Fibroblast of lung (primary cell): ENCODE measurements around the gene SPACA5.
"Not testable (repeated sequence)": the region's sequence is repeated elsewhere in the genome, so short reads cannot be mapped to it uniquely, and the experiment has no call there.

ENCODE experiments used
- EZH2 ChIP-seq: IDR thresholded peaks from 2 replicates; pipeline ENCODE4 v1.5.1; 2012; ENCODE audit warnings: low read length, control low read depth, mild to moderate bottlenecking; ENCODE audit errors: missing control alignments
- TF ChIP-seq, protein P1 (sequence below), 2 donors: IDR thresholded peaks in 1 of 2; conservative IDR thresholded peaks in 1 of 2; 1 replicate in 1 of 2; 2 replicates in 1 of 2; pipeline ENCODE4 v1.5.1; 2011 to 2012; ENCODE audit warnings: low read length in 2 of 2, control low read depth in 1 of 2, inconsistent platforms in 1 of 2, low read depth in 1 of 2, mild to moderate bottlenecking in 1 of 2

DNA sequence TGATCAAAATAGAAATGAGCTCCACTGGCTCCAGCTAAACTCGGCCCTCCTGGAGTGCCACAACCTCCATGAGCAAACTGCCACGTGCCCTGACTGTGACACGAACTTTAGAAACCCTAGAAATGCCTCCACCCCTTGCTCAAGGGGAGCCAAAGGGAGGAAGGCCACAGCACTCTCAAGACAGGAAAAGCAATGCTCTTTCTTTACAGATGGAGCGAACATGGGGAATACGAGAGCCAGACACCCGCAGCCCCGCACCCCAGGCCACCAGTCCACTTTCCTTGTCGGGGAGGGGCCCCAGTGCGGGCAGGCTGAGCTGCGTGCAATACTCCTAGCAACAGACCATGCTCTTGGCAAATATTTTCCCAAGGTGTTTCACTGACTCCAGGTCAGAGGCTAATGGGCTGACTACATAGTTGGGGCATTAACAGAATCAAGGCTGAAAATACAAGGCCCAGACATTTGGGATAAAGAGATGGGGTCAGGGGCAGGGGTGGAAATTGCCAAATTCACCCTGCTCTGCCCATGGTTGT is 23.9 kb downstream of the SPACA5 start:
- TF ChIP-seq, protein P1, sequence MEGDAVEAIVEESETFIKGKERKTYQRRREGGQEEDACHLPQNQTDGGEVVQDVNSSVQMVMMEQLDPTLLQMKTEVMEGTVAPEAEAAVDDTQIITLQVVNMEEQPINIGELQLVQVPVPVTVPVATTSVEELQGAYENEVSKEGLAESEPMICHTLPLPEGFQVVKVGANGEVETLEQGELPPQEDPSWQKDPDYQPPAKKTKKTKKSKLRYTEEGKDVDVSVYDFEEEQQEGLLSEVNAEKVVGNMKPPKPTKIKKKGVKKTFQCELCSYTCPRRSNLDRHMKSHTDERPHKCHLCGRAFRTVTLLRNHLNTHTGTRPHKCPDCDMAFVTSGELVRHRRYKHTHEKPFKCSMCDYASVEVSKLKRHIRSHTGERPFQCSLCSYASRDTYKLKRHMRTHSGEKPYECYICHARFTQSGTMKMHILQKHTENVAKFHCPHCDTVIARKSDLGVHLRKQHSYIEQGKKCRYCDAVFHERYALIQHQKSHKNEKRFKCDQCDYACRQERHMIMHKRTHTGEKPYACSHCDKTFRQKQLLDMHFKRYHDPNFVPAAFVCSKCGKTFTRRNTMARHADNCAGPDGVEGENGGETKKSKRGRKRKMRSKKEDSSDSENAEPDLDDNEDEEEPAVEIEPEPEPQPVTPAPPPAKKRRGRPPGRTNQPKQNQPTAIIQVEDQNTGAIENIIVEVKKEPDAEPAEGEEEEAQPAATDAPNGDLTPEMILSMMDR (conservative IDR thresholded peaks at IDR 0.05 in 1 of 2, IDR thresholded peaks at IDR 0.05 in 1 of 2; ENCODE audit: low read depth in 1 of 2, low read length in 2 of 2) = not testable (repeated sequence)
- not testable (repeated sequence) for TF ChIP-seq EZH2
